Mononuclear cell (primary cell): ENCODE results near the gene SMIM13. TPM values are rescaled to one million over a fixed set of nuclear protein-coding genes. Genes with fewer than 3 reads are reported as not detected.
"Not testable (repeated sequence)": the region's sequence is repeated elsewhere in the genome, so short reads cannot be mapped to it uniquely, and the experiment has no call there.

Experiments
- H3K27me3 ChIP-seq: 2 replicates; pipeline ENCODE4 v1.6.0; 2011; ENCODE audit warnings: low read length, control low read depth; ENCODE audit not compliant: insufficient read depth
- H3K4me1 ChIP-seq: 2 replicates; pipeline ENCODE4 v1.5.1; 2011; ENCODE audit warnings: mild to moderate bottlenecking, low read length, control low read depth; ENCODE audit not compliant: insufficient read depth
- H3K4me3 ChIP-seq: 2 replicates; pipeline ENCODE4 v1.5.1; 2011; ENCODE audit warnings: mild to moderate bottlenecking, low read length, moderate library complexity
- H3K9me3 ChIP-seq: 2 replicates; pipeline ENCODE4 v1.5.1; 2011; ENCODE audit warnings: low read depth, mild to moderate bottlenecking, control low read depth, low read length
- total RNA-seq: library from RNA; depleted of rRNA; stranded (reverse); fragments of >200 nt; gene quantifications from one replicate; pipeline ENCODE4 v1.2.3, GENCODE V29; 2012

The SMIM13 gene
- total RNA-seq, 1 donor, result 4.2 TPM

GRCh38 chr6:11096109-11096508 is 2.5 kb downstream of the SMIM13 start:
- Histone ChIP-seq H3K27me3 (no peaks in the 10 kb centered on the region), H3K4me3 (no peak overlapping the region), H3K9me3 (no peaks in the 10 kb centered on the region), H3K4me1 (peaks cover 25% of the 10 kb centered on the region)

- H3K4me3 ChIP-seq, result no peak overlapping the region
- H3K27me3 ChIP-seq, result no peaks in the 10 kb centered on the region
- no peaks in the 10 kb centered on the region for H3K9me3 ChIP-seq
- peaks cover 25% of the 10 kb centered on the region for H3K4me1 ChIP-seq
Measured at GRCh38 chr6:11097476-11097875, 3.8 kb downstream of the SMIM13 start.

DNA sequence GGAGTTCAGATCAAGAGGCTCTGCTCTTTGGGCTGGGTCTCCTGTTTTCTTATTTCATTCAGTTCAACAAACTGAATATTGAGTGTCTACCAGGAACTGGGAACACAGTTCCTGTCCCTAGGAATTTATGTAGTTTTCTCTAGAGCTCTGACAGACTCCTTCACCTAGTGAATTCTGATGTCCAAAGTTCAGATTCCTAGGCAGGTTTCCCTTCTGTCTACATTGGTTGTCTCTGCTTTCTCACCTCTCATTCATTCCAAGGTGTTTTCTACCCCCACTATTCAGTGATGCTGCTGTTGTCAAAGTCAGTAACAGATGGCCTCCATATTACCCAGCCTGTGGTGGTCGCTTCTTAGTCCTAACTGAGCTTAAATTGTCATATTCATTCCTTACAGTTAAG is 4.4 kb downstream of the SMIM13 start:
- H3K4me3 ChIP-seq, result no peak overlapping the region

GRCh38 chr6:11101417-11101816 is 7.8 kb downstream of the SMIM13 start:
- no peak overlapping the region for H3K4me3 ChIP-seq
- no peaks in the 10 kb centered on the region for H3K27me3 ChIP-seq
- no peaks in the 10 kb centered on the region for H3K9me3 ChIP-seq
- H3K4me1 ChIP-seq, result peaks cover under 1% of the 10 kb centered on the region

More for the DNA sequence above, 4.4 kb downstream of the SMIM13 start:
- Histone ChIP-seq H3K4me1 (peaks cover 21% of the 10 kb centered on the region), H3K27me3 (no peaks in the 10 kb centered on the region), H3K9me3 (no peaks in the 10 kb centered on the region)

DNA sequence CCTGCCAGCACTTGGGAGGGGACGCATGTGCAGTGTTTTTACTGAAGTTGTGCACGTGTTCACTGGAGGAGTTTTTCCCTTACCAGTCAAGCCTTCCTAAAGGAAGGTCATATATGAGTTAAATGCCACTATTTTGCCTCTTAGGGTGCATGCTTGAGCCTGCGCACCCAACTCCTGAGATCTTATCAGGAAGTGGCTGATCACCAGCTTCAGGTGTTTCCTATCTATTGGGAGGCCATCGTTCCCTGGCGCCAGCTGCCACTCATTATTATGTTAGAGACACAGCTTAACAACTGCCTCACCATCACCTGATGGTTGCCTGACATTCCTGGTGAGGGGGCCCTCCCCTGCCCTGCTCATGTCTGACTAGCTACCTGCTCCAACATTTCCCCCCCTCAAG is 9.4 kb downstream of the SMIM13 start:
- H3K4me1 ChIP-seq, result no peaks in the 10 kb centered on the region
- no peak overlapping the region for H3K4me3 ChIP-seq
- H3K9me3 ChIP-seq, result no peaks in the 10 kb centered on the region
- no peaks in the 10 kb centered on the region for H3K27me3 ChIP-seq

DNA sequence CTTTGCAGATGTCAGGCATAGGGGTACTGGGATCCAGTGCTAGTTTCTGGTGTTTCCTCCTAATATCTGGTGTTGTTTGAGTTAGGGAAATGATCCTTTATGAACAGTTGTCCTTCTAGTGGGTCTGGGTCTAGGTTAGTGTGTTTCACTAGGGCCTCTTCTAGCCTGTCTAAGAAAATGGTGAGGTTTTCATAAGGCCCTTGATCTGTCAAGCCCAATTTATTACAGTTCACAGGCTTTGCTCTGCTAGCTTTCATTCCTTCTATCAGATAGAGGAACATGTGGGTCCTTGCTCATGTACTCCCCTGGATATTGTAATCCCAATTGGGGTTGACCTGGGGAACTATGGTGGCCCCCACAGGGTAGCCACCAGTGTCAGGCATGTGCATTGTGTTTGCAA is 15.1 kb downstream of the SMIM13 start:
- peaks cover 14% of the 10 kb centered on the region for H3K4me1 ChIP-seq
- no peaks in the 10 kb centered on the region for H3K9me3 ChIP-seq
- H3K27me3 ChIP-seq, result no peaks in the 10 kb centered on the region
- no peak overlapping the region for H3K4me3 ChIP-seq

- H3K4me3 ChIP-seq, result no peak within 1 kb of the TSS
Measured at GRCh38 chr6:11110921-11111768, 17.5 kb downstream of the SMIM13 start, which contains the start of gene ERVFRD-1. Gene ERVFRD-1, minus strand, starts transcription at chr6:11111725. Its CDS starts 6,415 bp downstream, at chr6:11105310.

DNA sequence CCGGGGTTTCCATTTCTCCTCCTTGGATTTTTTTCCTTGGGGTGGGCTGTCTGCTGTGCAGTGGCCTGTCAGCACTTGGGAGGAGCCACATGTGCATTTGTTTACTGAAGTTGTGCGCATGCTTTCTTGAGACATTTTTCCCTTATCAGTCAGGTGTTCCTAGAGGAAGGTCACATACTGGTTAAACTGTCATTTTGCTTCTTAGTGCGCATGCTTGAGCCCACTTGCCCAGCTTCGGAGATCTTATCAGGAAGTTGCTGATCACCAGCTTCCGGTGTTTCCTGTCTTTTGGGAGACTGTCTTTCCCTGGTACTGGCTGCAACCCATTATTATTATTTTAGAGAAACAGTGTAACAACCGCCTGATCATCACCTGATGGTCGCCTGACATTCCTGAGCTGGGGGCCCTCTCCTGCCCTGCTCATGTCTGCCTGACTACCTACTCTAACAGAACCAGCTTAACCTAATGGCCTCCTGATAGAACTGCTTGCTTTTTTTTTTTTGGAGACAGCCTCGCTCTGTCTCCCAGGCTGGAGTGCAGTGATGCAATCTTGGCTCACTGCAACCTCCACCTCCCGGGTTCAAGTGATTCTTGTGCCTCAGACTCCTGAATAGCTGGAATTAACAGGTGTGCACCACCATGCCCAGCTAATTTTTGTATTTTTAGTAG is 18.3 kb downstream of the SMIM13 start:
- Histone ChIP-seq H3K9me3 (no peaks in the 10 kb centered on the region), H3K27me3 (no peaks in the 10 kb centered on the region), H3K4me1 (peaks cover 14% of the 10 kb centered on the region), H3K4me3 (no peak overlapping the region)

More at GRCh38 chr6:11110921-11111768, 17.5 kb downstream of the SMIM13 start, which contains the start of gene ERVFRD-1:
- H3K9me3 ChIP-seq, result no peaks in the 10 kb centered on the region
- no peaks in the 10 kb centered on the region for H3K27me3 ChIP-seq
- peaks cover 14% of the 10 kb centered on the region for H3K4me1 ChIP-seq

DNA sequence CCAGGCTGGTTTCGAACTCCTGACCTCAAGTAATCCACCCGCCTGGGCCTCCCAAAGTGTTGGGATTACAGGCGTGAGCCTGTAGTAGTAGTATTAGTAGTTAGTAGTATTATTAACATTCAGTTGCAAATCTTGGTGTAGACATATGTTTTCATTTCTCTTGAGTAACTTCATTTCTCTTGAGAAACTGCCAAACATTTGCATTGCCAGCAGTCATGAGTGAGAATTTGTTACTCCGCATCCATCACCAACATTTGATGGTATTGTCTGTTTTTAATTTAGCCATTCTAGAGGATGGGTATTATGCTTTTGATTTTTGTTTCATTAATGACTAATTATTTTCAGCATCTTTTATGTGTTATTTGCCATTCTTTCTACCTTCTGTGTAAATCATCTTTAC is 19.4 kb downstream of the SMIM13 start:
- H3K27me3 ChIP-seq, result no peaks in the 10 kb centered on the region
- H3K4me3 ChIP-seq, result no peak overlapping the region
- H3K4me1 ChIP-seq, result peaks cover 14% of the 10 kb centered on the region
- no peaks in the 10 kb centered on the region for H3K9me3 ChIP-seq

GRCh38 chr6:11115808-11116536 is 22.3 kb downstream of the SMIM13 start:
- not testable (repeated sequence) for H3K27me3 ChIP-seq, H3K9me3 ChIP-seq, H3K4me3 ChIP-seq
- H3K4me1 ChIP-seq, result peaks cover 14% of the 10 kb centered on the region

- H3K9me3 ChIP-seq, result no peaks in the 10 kb centered on the region
- H3K4me3 ChIP-seq, result no peak overlapping the region
- H3K4me1 ChIP-seq, result no peaks in the 10 kb centered on the region
- no peaks in the 10 kb centered on the region for H3K27me3 ChIP-seq
Measured at GRCh38 chr6:11120271-11121005, 26.8 kb downstream of the SMIM13 start.

DNA sequence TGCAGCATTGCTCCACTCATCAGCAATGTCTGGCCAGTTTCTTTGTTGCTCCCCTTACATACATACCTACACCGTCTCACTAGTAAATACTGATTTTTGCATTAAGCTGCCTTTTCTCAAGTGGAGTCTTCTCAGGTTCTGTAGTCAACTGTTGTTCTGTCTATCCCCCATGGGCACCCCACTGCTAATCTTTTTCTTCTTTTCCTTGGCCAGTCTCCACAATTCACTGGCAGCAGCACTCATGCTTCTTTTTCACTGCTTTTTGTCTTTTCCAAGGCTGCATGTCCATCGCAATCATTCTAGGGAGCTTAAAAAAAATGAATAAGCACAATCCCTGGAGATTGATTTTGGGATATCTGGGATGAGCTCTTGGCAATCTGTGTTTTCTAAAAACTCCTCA is 28.2 kb downstream of the SMIM13 start:
- H3K27me3 ChIP-seq, result no peaks in the 10 kb centered on the region
- no peaks in the 10 kb centered on the region for H3K4me1 ChIP-seq
- H3K9me3 ChIP-seq, result no peaks in the 10 kb centered on the region
- H3K4me3 ChIP-seq, result no peak overlapping the region

DNA sequence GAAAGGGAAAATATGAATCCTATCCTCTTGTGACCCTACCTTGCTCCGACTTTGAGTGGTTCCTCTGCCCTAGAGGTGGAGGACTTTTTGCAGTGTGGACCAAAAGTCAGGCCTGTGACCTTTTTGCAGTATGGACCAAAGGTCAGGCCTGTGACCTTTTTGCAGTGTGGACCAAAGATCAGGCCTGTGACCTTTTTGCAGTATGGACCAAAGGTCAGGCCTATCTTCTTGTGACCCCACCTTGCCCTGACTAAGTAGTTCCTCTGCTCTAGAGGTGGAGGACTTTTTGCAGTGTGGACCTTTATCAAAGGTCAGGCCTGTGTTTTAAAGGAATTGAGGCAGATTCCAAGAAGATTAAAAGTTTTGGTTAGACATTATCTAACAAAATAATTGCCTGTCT is 28.7 kb downstream of the SMIM13 start:
- Histone ChIP-seq H3K4me3 (no peak overlapping the region), H3K9me3 (no peaks in the 10 kb centered on the region), H3K4me1 (no peaks in the 10 kb centered on the region), H3K27me3 (no peaks in the 10 kb centered on the region)

GRCh38 chr6:11123978-11124377 is 30.3 kb downstream of the SMIM13 start:
- H3K9me3 ChIP-seq, result no peaks in the 10 kb centered on the region

More at GRCh38 chr6:11123978-11124377, 30.3 kb downstream of the SMIM13 start:
- Histone ChIP-seq H3K4me3 (no peak overlapping the region), H3K27me3 (no peaks in the 10 kb centered on the region), H3K4me1 (no peaks in the 10 kb centered on the region)
